ENCODE measurements around the gene ANKRD11. TPM values are rescaled to one million over a fixed set of nuclear protein-coding genes. Genes with fewer than 3 reads are reported as not detected.

ANKRD11 gene
- total and polyA plus RNA-seq, 2 donors (not counting 1 experiment from before 2014, with no cell fraction given), result 41.5 to 71.2 TPM

- H3K4me2 ChIP-seq (ENCODE audit: extremely low read depth, insufficient read depth, low read length), result no peak overlapping the region
- H3K79me2 ChIP-seq (ENCODE audit: control insufficient read depth, insufficient read depth, low read length), result peaks cover 93% of the 10 kb centered on the region
- H2AFZ ChIP-seq (ENCODE audit: low read length), result no peak overlapping the region
- DNase-seq (ENCODE audit: low read depth in 2 of 2), result no peak
- TF ChIP-seq CTCF (conservative IDR thresholded peaks at IDR 0.05 in 1 of 2, IDR thresholded peaks at IDR 0.05 in 1 of 2; ENCODE audit: low read depth in 1 of 2, low read length in 2 of 2) (no peak), EZH2 (IDR thresholded peaks at IDR 0.05; ENCODE audit: low read length, missing control alignments) (no peak)
- peaks cover 17% of the 10 kb centered on the region for H3K4me1 ChIP-seq (ENCODE audit: control insufficient read depth, extremely low read depth, insufficient read depth, low read length)
- no peaks in the 10 kb centered on the region for H3K36me3 ChIP-seq (ENCODE audit: control insufficient read depth, insufficient read depth, low read length)
- no peak overlapping the region for H3K27ac ChIP-seq (ENCODE audit: insufficient read depth, low read length)
- no peaks in the 10 kb centered on the region for H3K27me3 ChIP-seq (ENCODE audit: control insufficient read depth, insufficient read depth, low read length)
- no peak overlapping the region for H3K9ac ChIP-seq (ENCODE audit: insufficient read depth, low read length)
- peaks cover 10% of the 10 kb centered on the region for H4K20me1 ChIP-seq (ENCODE audit: control insufficient read depth, extremely low read depth, insufficient read depth, low read length)
- no peak overlapping the region for H3K4me3 ChIP-seq (replicated peaks in 1 of 4; ENCODE audit: control extremely low read depth in 1 of 4, insufficient read depth in 1 of 4, low read depth in 3 of 4, low read length in 4 of 4)
- H3K9me3 ChIP-seq (ENCODE audit: control insufficient read depth, insufficient read depth, low read depth, low read length), result no peaks in the 10 kb centered on the region
These were observed 39.8 kb downstream of the ANKRD11 start for GRCh38 chr16:89450537-89450936.

- H3K79me2 ChIP-seq (ENCODE audit: control insufficient read depth, insufficient read depth, low read length), result peaks cover 95% of the 10 kb centered on the region
- H3K4me1 ChIP-seq (ENCODE audit: control insufficient read depth, extremely low read depth, insufficient read depth, low read length), result peaks cover 19% of the 10 kb centered on the region
- TF ChIP-seq EZH2 (IDR thresholded peaks at IDR 0.05; ENCODE audit: low read length, missing control alignments) (no peak), CTCF (conservative IDR thresholded peaks at IDR 0.05 in 1 of 2, IDR thresholded peaks at IDR 0.05 in 1 of 2; ENCODE audit: low read depth in 1 of 2, low read length in 2 of 2) (no peak)
- peak overlapping the region; percentile 4 for H3K4me2 ChIP-seq (ENCODE audit: extremely low read depth, insufficient read depth, low read length)
- no peaks in the 10 kb centered on the region for H3K27me3 ChIP-seq (ENCODE audit: control insufficient read depth, insufficient read depth, low read length)
- no peak overlapping the region for H2AFZ ChIP-seq (ENCODE audit: low read length)
- no peak overlapping the region for H3K27ac ChIP-seq (ENCODE audit: insufficient read depth, low read length)
- DNase-seq (ENCODE audit: low read depth in 2 of 2), result peak in 1 of 2 donors; percentile 45
- H3K36me3 ChIP-seq (ENCODE audit: control insufficient read depth, insufficient read depth, low read length), result no peaks in the 10 kb centered on the region
- H3K9me3 ChIP-seq (ENCODE audit: control insufficient read depth, insufficient read depth, low read depth, low read length), result no peaks in the 10 kb centered on the region
- no peak overlapping the region for H3K9ac ChIP-seq (ENCODE audit: insufficient read depth, low read length)
- peaks cover 15% of the 10 kb centered on the region for H4K20me1 ChIP-seq (ENCODE audit: control insufficient read depth, extremely low read depth, insufficient read depth, low read length)
- no peak overlapping the region for H3K4me3 ChIP-seq (replicated peaks in 1 of 4; ENCODE audit: control extremely low read depth in 1 of 4, insufficient read depth in 1 of 4, low read depth in 3 of 4, low read length in 4 of 4)
These were observed 40.5 kb downstream of the ANKRD11 start for GRCh38 chr16:89449726-89450335.

GRCh38 chr16:89448656-89449055, 41.7 kb downstream of the ANKRD11 start:
- Histone ChIP-seq H3K27ac (ENCODE audit: insufficient read depth, low read length) (no peak overlapping the region), H3K27me3 (ENCODE audit: control insufficient read depth, insufficient read depth, low read length) (no peaks in the 10 kb centered on the region), H3K4me1 (ENCODE audit: control insufficient read depth, extremely low read depth, insufficient read depth, low read length) (peaks cover 25% of the 10 kb centered on the region), H3K4me3 (replicated peaks in 1 of 4; ENCODE audit: control extremely low read depth in 1 of 4, insufficient read depth in 1 of 4, low read depth in 3 of 4, low read length in 4 of 4) (no peak overlapping the region), H4K20me1 (ENCODE audit: control insufficient read depth, extremely low read depth, insufficient read depth, low read length) (peaks cover 17% of the 10 kb centered on the region), H2AFZ (ENCODE audit: low read length) (no peak overlapping the region), H3K79me2 (ENCODE audit: control insufficient read depth, insufficient read depth, low read length) (peaks cover 98% of the 10 kb centered on the region), H3K9ac (ENCODE audit: insufficient read depth, low read length) (no peak overlapping the region), H3K36me3 (ENCODE audit: control insufficient read depth, insufficient read depth, low read length) (no peaks in the 10 kb centered on the region), H3K4me2 (ENCODE audit: extremely low read depth, insufficient read depth, low read length) (no peak overlapping the region), H3K9me3 (ENCODE audit: control insufficient read depth, insufficient read depth, low read depth, low read length) (no peaks in the 10 kb centered on the region)
- TF ChIP-seq CTCF (conservative IDR thresholded peaks at IDR 0.05 in 1 of 2, IDR thresholded peaks at IDR 0.05 in 1 of 2; ENCODE audit: low read depth in 1 of 2, low read length in 2 of 2), result no peak
- no peak for TF ChIP-seq EZH2 (IDR thresholded peaks at IDR 0.05; ENCODE audit: low read length, missing control alignments)
- DNase-seq (ENCODE audit: low read depth in 2 of 2), result no peak
